Panc1 (cell line): ENCODE measurements around the gene C1QL1. TPM values are rescaled to one million over a fixed set of nuclear protein-coding genes. Genes with fewer than 3 reads are reported as not detected.

Source experiments
- ATAC-seq: fragments of 200-7000 bp; cut with Tn5 transposase; 2 replicates; pipeline ENCODE4 v1.9.1; 2020; ENCODE audit warnings: mild to moderate bottlenecking, moderate library complexity
- BruUV-seq: library from RNA; stranded (reverse); fragments of 400-500 nt; replicated peaks from 2 replicates; lab custom pipeline; 2021; lab: Mats Ljungman, UMichigan
- CTCF ChIA-PET: fragments of 300-600 bp; sonication (Branson Sonifier 250); formaldehyde crosslinking; loops from one replicate; lab custom pipeline; 2022; ENCODE audit warnings: antibody characterized with exemption; lab: Charles Lee
- POLR2A ChIA-PET: fragments of 300-600 bp; sonication (Branson Sonifier 250); formaldehyde crosslinking; loops from one replicate; lab custom pipeline; 2022; ENCODE audit warnings: antibody characterized with exemption; lab: Charles Lee
- DNase-seq: peaks from one replicate; pipeline ENCODE4 v3.0.0-alpha.2; 2010; ENCODE audit warnings: low read depth, low spot score
- H3K27ac ChIP-seq: 2 replicates; pipeline ENCODE4 v1.5.1; 2011; ENCODE audit warnings: mild to moderate bottlenecking, low read length, inconsistent platforms
- H3K27me3 ChIP-seq: fragments of 200-500 bp; sonication (Bioruptor generic); 2 replicates; pipeline ENCODE4 v1.6.0; 2014; ENCODE audit warnings: low read length, inconsistent platforms; ENCODE audit not compliant: control insufficient read depth, insufficient read depth
- H3K36me3 ChIP-seq: fragments of 200-500 bp; sonication (Bioruptor generic); 2 replicates; pipeline ENCODE4 v1.5.1; 2014; ENCODE audit warnings: inconsistent platforms, mild to moderate bottlenecking, low read length, moderate library complexity; ENCODE audit not compliant: control insufficient read depth, insufficient read depth
- H3K4me1 ChIP-seq: 2 replicates; pipeline ENCODE4 v1.5.1; 2011; ENCODE audit warnings: inconsistent platforms, mild to moderate bottlenecking, low read length, moderate library complexity; ENCODE audit not compliant: control insufficient read depth, insufficient read depth
- H3K4me3 ChIP-seq, 2 experiments: 2 replicates each; pipeline ENCODE4 v1.5.1; 2011 to 2012; ENCODE audit warnings: low read depth in 2 of 2, low read length in 2 of 2, mild to moderate bottlenecking in 2 of 2, inconsistent platforms in 1 of 2, moderate library complexity in 1 of 2
- H3K9me3 ChIP-seq: fragments of 200-500 bp; sonication (Bioruptor generic); 2 replicates; pipeline ENCODE4 v1.5.1; 2014; ENCODE audit warnings: low read depth, mild to moderate bottlenecking, inconsistent platforms, low read length, moderate library complexity; ENCODE audit not compliant: control insufficient read depth, insufficient read depth
- POLR2AphosphoS5 ChIP-seq: IDR thresholded peaks from 2 replicates; pipeline ENCODE4 v1.6.1; 2012; ENCODE audit warnings: mild to moderate bottlenecking, low read depth, low read length, moderate library complexity
- SIN3A ChIP-seq: IDR thresholded peaks from 2 replicates; pipeline ENCODE4 v1.6.1; 2012; ENCODE audit warnings: low read depth, mild to moderate bottlenecking, low read length, moderate library complexity, borderline replicate concordance; ENCODE audit not compliant: insufficient read depth
- TCF7L2 ChIP-seq: IDR thresholded peaks from 2 replicates; pipeline ENCODE4 v1.6.1; 2011; ENCODE audit warnings: mild to moderate bottlenecking, low read depth, low read length, inconsistent platforms
- in situ Hi-C: cut with HindIII; loops from 2 replicates; pipeline ENCODE4 v1.10.0; 2016; ENCODE audit warnings: low sequenced_read_pairs, low pct_unique_long_range_greater_than_20kb
- intact Hi-C: fragments of 100-400 bp; cut with micrococcal nuclease; formaldehyde crosslinking; loops from one replicate; pipeline ENCODE4 v1.10.0; 2022; ENCODE audit not compliant: unreplicated experiment
- total RNA-seq: library from RNA; stranded (reverse); gene quantifications from one replicate; pipeline ENCODE4 v1.2.1, GENCODE V29; 2021; ENCODE audit not compliant: unreplicated experiment
- TF ChIP-seq, protein P1 (sequence below): fragments of 450-650 bp; IDR thresholded peaks from 2 replicates; pipeline ENCODE4 v1.5.1; 2017; ENCODE audit warnings: mild to moderate bottlenecking
- TF ChIP-seq, protein P2 (sequence below), 2 experiments: IDR thresholded peaks; 2 replicates each; pipeline ENCODE4 v1.6.1; 2011 to 2012; ENCODE audit warnings: low read depth in 2 of 2, control low read depth in 1 of 2, low read length in 1 of 2, mild to moderate bottlenecking in 1 of 2, moderate library complexity in 1 of 2; ENCODE audit not compliant: insufficient read depth in 1 of 2

C1QL1 gene
- total RNA-seq, 1 experiment from 2014 or later, result 9.5 TPM

DNA sequence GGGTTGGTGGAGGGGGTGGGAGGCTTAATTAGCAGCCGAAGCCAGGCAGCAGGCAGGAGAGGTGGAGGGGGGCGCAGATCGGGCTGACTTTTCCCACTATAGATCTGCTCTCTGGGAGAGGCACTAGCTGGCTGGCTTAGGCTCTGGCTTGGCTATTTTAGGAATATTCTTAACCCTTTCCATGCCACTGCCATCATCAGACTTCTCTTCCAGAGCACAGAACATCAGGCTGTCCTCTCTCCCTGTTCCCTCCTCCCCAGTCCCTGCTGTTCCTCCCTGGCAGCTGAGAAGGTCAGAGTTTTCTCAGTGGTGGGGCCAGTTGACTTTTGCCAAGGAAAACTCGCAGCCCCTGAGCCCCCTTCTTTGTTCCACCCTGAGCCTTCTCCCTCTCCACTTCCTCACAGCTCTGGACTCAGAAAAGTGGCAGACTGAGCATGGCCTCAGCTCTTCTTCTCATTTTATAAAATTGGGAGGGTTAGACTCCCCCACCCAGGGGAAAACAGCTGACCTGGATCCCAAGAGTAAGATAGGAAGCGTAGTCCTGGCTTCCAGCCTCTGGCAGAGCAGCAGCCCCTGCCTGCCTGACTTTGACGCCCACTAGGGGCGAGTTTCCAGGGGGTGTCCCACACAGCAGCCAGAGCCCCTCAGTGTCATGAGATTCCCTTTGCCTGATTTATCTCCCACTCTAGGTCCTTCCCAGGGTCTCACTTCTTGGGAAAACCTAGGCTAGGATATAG lies 9.9 kb upstream of the C1QL1 start:
- intact Hi-C loops (no loop called here), in situ Hi-C loops (no loop called here)
- Histone ChIP-seq H3K27ac (no peak overlapping the region), H3K27me3 (no peaks in the 10 kb centered on the region), H3K4me1 (peaks cover 8% of the 10 kb centered on the region), H3K4me3 (no peak overlapping the region), H3K9me3 (no peaks in the 10 kb centered on the region), H3K36me3 (no peaks in the 10 kb centered on the region)
- POLR2A ChIA-PET, result no interaction called here
- BruUV-seq, result no TSS peak
- ATAC-seq, result no peak
- TF ChIP-seq POLR2AphosphoS5 (no peak), SIN3A (no peak), TCF7L2 (no peak)
- TF ChIP-seq, protein P1, sequence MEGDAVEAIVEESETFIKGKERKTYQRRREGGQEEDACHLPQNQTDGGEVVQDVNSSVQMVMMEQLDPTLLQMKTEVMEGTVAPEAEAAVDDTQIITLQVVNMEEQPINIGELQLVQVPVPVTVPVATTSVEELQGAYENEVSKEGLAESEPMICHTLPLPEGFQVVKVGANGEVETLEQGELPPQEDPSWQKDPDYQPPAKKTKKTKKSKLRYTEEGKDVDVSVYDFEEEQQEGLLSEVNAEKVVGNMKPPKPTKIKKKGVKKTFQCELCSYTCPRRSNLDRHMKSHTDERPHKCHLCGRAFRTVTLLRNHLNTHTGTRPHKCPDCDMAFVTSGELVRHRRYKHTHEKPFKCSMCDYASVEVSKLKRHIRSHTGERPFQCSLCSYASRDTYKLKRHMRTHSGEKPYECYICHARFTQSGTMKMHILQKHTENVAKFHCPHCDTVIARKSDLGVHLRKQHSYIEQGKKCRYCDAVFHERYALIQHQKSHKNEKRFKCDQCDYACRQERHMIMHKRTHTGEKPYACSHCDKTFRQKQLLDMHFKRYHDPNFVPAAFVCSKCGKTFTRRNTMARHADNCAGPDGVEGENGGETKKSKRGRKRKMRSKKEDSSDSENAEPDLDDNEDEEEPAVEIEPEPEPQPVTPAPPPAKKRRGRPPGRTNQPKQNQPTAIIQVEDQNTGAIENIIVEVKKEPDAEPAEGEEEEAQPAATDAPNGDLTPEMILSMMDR, result no peak
- TF ChIP-seq, protein P2, sequence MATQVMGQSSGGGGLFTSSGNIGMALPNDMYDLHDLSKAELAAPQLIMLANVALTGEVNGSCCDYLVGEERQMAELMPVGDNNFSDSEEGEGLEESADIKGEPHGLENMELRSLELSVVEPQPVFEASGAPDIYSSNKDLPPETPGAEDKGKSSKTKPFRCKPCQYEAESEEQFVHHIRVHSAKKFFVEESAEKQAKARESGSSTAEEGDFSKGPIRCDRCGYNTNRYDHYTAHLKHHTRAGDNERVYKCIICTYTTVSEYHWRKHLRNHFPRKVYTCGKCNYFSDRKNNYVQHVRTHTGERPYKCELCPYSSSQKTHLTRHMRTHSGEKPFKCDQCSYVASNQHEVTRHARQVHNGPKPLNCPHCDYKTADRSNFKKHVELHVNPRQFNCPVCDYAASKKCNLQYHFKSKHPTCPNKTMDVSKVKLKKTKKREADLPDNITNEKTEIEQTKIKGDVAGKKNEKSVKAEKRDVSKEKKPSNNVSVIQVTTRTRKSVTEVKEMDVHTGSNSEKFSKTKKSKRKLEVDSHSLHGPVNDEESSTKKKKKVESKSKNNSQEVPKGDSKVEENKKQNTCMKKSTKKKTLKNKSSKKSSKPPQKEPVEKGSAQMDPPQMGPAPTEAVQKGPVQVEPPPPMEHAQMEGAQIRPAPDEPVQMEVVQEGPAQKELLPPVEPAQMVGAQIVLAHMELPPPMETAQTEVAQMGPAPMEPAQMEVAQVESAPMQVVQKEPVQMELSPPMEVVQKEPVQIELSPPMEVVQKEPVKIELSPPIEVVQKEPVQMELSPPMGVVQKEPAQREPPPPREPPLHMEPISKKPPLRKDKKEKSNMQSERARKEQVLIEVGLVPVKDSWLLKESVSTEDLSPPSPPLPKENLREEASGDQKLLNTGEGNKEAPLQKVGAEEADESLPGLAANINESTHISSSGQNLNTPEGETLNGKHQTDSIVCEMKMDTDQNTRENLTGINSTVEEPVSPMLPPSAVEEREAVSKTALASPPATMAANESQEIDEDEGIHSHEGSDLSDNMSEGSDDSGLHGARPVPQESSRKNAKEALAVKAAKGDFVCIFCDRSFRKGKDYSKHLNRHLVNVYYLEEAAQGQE (IDR thresholded peaks at IDR 0.05; ENCODE audit: insufficient read depth in 1 of 2, low read depth in 2 of 2, low read length in 1 of 2), result no peak
- DNase-seq, result no peak
- CTCF ChIA-PET, result interaction anchor here (0.7 kb wide), 1 partner anchor 43 kb away, joined by 3 read pairs; no protein-coding TSS in a partner anchor

GRCh38 chr17:44977065-44977464 lies 9.0 kb upstream of the C1QL1 start:
- no peak for DNase-seq
- ATAC-seq, result no peak
- Histone ChIP-seq H3K9me3 (no peaks in the 10 kb centered on the region), H3K36me3 (no peaks in the 10 kb centered on the region), H3K27me3 (no peaks in the 10 kb centered on the region), H3K4me1 (peaks cover 8% of the 10 kb centered on the region), H3K4me3 (no peak overlapping the region), H3K27ac (no peak overlapping the region)
- POLR2A ChIA-PET, result no interaction called here
- CTCF ChIA-PET, result no interaction called here
- no TSS peak for BruUV-seq
- TF ChIP-seq SIN3A (no peak), TCF7L2 (no peak), POLR2AphosphoS5 (no peak)
- TF ChIP-seq, protein P1, result no peak
- TF ChIP-seq, protein P2 (IDR thresholded peaks at IDR 0.05; ENCODE audit: insufficient read depth in 1 of 2, low read depth in 2 of 2, low read length in 1 of 2), result no peak
- in situ Hi-C loops, result no loop called here
- intact Hi-C loops, result no loop called here
